Liver (tissue), 3 donors: ENCODE measurements around the gene ARHGEF25.

Experiments used
- EGR1 ChIP-seq, 2 donors: IDR thresholded peaks; 2 replicates each; pipeline ENCODE4 v1.6.1; 2016 to 2018; ENCODE audit warnings: antibody characterized with exemption in 2 of 2, low read depth in 2 of 2
- FOXA1 ChIP-seq: IDR thresholded peaks from 2 replicates; pipeline ENCODE4 v1.6.1; 2016; ENCODE audit warnings: antibody characterized with exemption
- GABPA ChIP-seq, 2 donors: IDR thresholded peaks in 1 of 2; conservative IDR thresholded peaks in 1 of 2; 2 replicates each; pipeline ENCODE4 v1.6.1; 2016; ENCODE audit warnings: antibody characterized with exemption in 2 of 2, mild to moderate bottlenecking in 1 of 2, moderate library complexity in 1 of 2
- HNF4A ChIP-seq, 2 donors: conservative IDR thresholded peaks; 2 replicates each; pipeline ENCODE4 v1.6.1; 2016; ENCODE audit warnings: antibody characterized with exemption in 2 of 2, mild to moderate bottlenecking in 2 of 2
- JUND ChIP-seq, 2 donors: IDR thresholded peaks; 2 replicates each; pipeline ENCODE4 v1.6.1; 2016; ENCODE audit warnings: antibody characterized with exemption in 2 of 2
- NR2F2 ChIP-seq: IDR thresholded peaks from 2 replicates; pipeline ENCODE4 v1.6.1; 2016; ENCODE audit warnings: antibody characterized with exemption
- RAD21 ChIP-seq, 2 donors: IDR thresholded peaks; 2 replicates each; pipeline ENCODE4 v1.6.1; 2016; ENCODE audit warnings: antibody characterized with exemption in 2 of 2, mild to moderate bottlenecking in 2 of 2
- SP1 ChIP-seq: IDR thresholded peaks from 2 replicates; pipeline ENCODE4 v1.6.1; 2018; ENCODE audit warnings: antibody characterized with exemption, mild to moderate bottlenecking
- TAF1 ChIP-seq: conservative IDR thresholded peaks from 2 replicates; pipeline ENCODE4 v1.6.1; 2016; ENCODE audit warnings: antibody characterized with exemption, mild to moderate bottlenecking
- YY1 ChIP-seq: IDR thresholded peaks from 2 replicates; pipeline ENCODE4 v1.6.1; 2016; ENCODE audit warnings: antibody characterized with exemption, mild to moderate bottlenecking
- TF ChIP-seq, protein P1 (sequence below): fragments of 150-350 bp; IDR thresholded peaks from 2 replicates; pipeline ENCODE4 v1.5.1; 2017; ENCODE audit warnings: improper control_type of control experiment, low read depth, low read length; ENCODE audit not compliant: missing input control
- TF ChIP-seq, protein P2 (sequence below): IDR thresholded peaks from 2 replicates; pipeline ENCODE4 v1.6.1; 2016; ENCODE audit warnings: antibody characterized with exemption
- TF ChIP-seq, protein P3 (sequence below): IDR thresholded peaks from 2 replicates; pipeline ENCODE4 v1.6.1; 2016; ENCODE audit warnings: antibody characterized with exemption
- TF ChIP-seq, protein P4 (sequence below): IDR thresholded peaks from 2 replicates; pipeline ENCODE4 v1.6.1; 2016; ENCODE audit warnings: antibody characterized with exemption, mild to moderate bottlenecking
- donor health status: healthy.
- donor health status: healthy.

DNA sequence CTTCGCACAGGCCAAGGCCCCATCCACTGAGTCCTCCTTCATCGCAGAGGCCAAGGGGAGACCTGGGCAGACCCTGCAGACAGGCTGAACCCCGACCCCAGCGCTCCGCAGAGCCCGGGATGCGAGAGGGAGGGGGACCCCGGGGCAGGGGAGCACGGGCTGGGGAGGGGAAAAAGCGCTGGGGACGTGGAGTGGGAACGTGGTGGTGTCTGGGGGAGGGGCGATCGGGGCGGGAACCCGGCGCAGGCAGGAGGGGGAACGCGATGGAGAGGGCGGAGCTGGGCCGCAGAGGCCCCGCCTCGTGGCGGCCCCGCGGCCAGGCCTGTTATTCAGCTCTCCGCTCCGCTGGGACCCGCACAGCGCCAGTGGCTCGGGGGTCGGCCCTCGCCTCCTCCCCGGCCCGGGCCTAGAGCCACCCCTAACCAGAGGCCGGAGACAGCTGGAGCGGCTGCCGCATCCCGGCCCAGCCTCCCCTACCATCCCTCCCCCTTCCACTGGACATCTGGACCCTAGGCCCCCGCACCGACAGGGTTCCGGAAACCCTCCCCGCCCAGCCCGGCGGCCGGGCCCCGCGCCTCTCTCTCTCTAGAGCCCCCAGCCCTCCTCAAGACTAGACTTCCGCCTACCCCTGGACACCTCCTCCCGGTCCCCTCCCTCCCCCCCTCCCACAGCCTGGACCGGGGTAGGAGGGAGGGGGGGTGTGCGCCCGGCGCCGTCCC lies at the start of gene ARHGEF25:
- TF ChIP-seq, protein P1, sequence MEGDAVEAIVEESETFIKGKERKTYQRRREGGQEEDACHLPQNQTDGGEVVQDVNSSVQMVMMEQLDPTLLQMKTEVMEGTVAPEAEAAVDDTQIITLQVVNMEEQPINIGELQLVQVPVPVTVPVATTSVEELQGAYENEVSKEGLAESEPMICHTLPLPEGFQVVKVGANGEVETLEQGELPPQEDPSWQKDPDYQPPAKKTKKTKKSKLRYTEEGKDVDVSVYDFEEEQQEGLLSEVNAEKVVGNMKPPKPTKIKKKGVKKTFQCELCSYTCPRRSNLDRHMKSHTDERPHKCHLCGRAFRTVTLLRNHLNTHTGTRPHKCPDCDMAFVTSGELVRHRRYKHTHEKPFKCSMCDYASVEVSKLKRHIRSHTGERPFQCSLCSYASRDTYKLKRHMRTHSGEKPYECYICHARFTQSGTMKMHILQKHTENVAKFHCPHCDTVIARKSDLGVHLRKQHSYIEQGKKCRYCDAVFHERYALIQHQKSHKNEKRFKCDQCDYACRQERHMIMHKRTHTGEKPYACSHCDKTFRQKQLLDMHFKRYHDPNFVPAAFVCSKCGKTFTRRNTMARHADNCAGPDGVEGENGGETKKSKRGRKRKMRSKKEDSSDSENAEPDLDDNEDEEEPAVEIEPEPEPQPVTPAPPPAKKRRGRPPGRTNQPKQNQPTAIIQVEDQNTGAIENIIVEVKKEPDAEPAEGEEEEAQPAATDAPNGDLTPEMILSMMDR, result no peak
- TF ChIP-seq, protein P2, sequence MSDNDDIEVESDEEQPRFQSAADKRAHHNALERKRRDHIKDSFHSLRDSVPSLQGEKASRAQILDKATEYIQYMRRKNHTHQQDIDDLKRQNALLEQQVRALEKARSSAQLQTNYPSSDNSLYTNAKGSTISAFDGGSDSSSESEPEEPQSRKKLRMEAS, result no peak
- TF ChIP-seq JUND (IDR thresholded peaks at IDR 0.05) (no peak), YY1 (no peak), EGR1 (IDR thresholded peaks at IDR 0.05; ENCODE audit: low read depth in 2 of 2) (no peak), FOXA1 (no peak), RAD21 (IDR thresholded peaks at IDR 0.05) (no peak), TAF1 (no peak), SP1 (no peak), NR2F2 (no peak), HNF4A (conservative IDR thresholded peaks at IDR 0.05) (no peak), GABPA (IDR thresholded peaks at IDR 0.05 in 1 of 2, conservative IDR thresholded peaks at IDR 0.05 in 1 of 2) (no peak)
- TF ChIP-seq, protein P3, sequence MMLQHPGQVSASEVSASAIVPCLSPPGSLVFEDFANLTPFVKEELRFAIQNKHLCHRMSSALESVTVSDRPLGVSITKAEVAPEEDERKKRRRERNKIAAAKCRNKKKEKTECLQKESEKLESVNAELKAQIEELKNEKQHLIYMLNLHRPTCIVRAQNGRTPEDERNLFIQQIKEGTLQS, result no peak
- TF ChIP-seq, protein P4, sequence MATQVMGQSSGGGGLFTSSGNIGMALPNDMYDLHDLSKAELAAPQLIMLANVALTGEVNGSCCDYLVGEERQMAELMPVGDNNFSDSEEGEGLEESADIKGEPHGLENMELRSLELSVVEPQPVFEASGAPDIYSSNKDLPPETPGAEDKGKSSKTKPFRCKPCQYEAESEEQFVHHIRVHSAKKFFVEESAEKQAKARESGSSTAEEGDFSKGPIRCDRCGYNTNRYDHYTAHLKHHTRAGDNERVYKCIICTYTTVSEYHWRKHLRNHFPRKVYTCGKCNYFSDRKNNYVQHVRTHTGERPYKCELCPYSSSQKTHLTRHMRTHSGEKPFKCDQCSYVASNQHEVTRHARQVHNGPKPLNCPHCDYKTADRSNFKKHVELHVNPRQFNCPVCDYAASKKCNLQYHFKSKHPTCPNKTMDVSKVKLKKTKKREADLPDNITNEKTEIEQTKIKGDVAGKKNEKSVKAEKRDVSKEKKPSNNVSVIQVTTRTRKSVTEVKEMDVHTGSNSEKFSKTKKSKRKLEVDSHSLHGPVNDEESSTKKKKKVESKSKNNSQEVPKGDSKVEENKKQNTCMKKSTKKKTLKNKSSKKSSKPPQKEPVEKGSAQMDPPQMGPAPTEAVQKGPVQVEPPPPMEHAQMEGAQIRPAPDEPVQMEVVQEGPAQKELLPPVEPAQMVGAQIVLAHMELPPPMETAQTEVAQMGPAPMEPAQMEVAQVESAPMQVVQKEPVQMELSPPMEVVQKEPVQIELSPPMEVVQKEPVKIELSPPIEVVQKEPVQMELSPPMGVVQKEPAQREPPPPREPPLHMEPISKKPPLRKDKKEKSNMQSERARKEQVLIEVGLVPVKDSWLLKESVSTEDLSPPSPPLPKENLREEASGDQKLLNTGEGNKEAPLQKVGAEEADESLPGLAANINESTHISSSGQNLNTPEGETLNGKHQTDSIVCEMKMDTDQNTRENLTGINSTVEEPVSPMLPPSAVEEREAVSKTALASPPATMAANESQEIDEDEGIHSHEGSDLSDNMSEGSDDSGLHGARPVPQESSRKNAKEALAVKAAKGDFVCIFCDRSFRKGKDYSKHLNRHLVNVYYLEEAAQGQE, result no peak
